Measurements from ENCODE around the gene PRKAR1A.

Gene PRKAR1A

DNA sequence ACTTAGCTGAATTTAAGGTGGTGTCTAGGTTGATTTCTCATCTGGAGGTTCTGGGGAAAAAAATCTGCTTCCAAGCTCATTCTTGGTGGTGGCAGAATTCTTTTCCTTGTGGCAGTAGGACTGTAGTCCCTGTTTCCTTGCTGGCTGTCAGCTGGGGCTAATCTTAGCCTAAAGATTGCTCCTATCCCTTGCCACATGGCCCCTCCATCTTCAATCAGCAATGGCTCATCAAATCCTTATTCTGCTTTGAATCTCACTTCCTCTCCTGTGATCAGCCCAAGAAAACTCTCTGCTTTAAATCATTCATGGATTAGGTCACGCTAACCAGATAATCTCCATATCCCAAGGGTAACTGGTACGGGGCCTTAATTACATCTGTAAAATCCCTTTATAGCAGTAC, 82.3 kb downstream of the PRKAR1A start:
- Histone ChIP-seq H3K27ac (no peak overlapping the region), H3K36me3 (no peaks in the 10 kb centered on the region), H3K4me1 (ENCODE audit: control insufficient read depth in 1 of 2, insufficient read depth in 1 of 2, low read depth in 1 of 2, low read length in 1 of 2) (peaks cover 7 to 8% of the 10 kb centered on the region in 2 experiments), H3K27me3 (peaks cover 90% of the 10 kb centered on the region), H3K9me3 (no peaks in the 10 kb centered on the region), H3K4me3 (ENCODE audit: low read depth in 1 of 2, low read length in 1 of 2) (no peak overlapping the region)
- no peak for TF ChIP-seq CTCF (IDR thresholded peaks at IDR 0.05)

GRCh38 chr17:68595496-68595895, 83.3 kb downstream of the PRKAR1A start:
- H3K4me3 ChIP-seq (ENCODE audit: low read depth in 1 of 2, low read length in 1 of 2) = no peak overlapping the region
- H3K4me1 ChIP-seq (ENCODE audit: control insufficient read depth in 1 of 2, insufficient read depth in 1 of 2, low read depth in 1 of 2, low read length in 1 of 2) = peaks cover 12 to 15% of the 10 kb centered on the region in 2 experiments
- peaks cover 99% of the 10 kb centered on the region for H3K27me3 ChIP-seq
- H3K9me3 ChIP-seq = no peaks in the 10 kb centered on the region
- no peak overlapping the region for H3K27ac ChIP-seq
- no peak for TF ChIP-seq CTCF (IDR thresholded peaks at IDR 0.05)
- H3K36me3 ChIP-seq = no peaks in the 10 kb centered on the region

DNA sequence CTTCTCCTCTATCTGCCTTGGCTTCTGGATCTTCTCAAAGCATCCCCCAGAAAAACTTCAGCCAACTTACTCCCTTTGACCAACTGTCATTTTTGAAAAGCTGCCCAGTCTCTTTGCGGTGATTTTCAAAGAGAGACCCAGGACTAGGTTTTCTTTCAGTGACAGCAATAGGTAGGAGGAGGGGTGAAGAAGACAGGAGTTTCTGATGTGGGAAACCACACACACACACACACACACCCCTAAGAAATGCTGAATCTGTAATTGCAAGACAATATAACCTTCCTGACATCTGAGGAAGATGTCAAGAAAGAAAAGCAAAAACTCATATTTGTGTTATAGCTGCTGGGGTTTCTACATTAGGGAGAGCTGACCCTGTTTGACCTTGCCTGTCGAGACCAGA, 83.8 kb downstream of the PRKAR1A start:
- Histone ChIP-seq H3K36me3 (no peaks in the 10 kb centered on the region), H3K4me3 (ENCODE audit: low read depth in 1 of 2, low read length in 1 of 2) (no peak overlapping the region), H3K27me3 (peaks cover 99% of the 10 kb centered on the region), H3K27ac (no peak overlapping the region), H3K9me3 (no peaks in the 10 kb centered on the region), H3K4me1 (ENCODE audit: control insufficient read depth in 1 of 2, insufficient read depth in 1 of 2, low read depth in 1 of 2, low read length in 1 of 2) (peaks cover 15 to 18% of the 10 kb centered on the region in 2 experiments)
- TF ChIP-seq CTCF (IDR thresholded peaks at IDR 0.05) = no peak

DNA sequence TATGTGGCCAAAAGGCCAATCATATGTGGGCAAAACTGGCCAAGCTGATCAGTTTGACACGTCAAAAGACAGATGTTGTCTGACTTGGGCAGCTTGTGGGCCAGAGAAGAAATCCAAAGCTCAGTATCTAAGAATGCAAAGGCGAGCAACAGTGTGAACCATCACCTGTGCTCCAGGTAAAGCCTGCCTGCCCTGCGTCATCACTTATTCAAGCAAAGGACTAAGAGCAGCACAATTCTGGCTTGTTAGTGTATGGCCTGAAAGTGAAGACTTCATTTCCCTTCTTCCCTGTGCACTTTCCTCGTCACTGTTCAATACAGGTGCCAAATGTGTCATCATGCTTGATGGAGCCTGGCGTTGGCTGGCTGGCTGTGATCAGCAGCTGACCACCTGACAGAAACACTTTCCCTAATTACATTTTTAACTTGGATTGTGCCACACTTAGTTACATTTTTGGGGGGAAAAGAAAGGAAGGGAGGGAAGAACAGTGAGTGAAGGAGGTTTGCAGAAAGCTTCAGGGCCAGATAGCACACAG, 84.2 kb downstream of the PRKAR1A start:
- peaks cover 18 to 20% of the 10 kb centered on the region in 2 experiments for H3K4me1 ChIP-seq (ENCODE audit: control insufficient read depth in 1 of 2, insufficient read depth in 1 of 2, low read depth in 1 of 2, low read length in 1 of 2)
- no peaks in the 10 kb centered on the region for H3K9me3 ChIP-seq
- no peak overlapping the region for H3K27ac ChIP-seq
- TF ChIP-seq CTCF (IDR thresholded peaks at IDR 0.05) = no peak
- no peaks in the 10 kb centered on the region for H3K36me3 ChIP-seq
- H3K27me3 ChIP-seq = peaks cover 99% of the 10 kb centered on the region
- H3K4me3 ChIP-seq (ENCODE audit: low read depth in 1 of 2, low read length in 1 of 2) = no peak overlapping the region

GRCh38 chr17:68598074-68598473, 85.8 kb downstream of the PRKAR1A start:
- Histone ChIP-seq H3K36me3 (no peaks in the 10 kb centered on the region), H3K4me3 (ENCODE audit: low read depth in 1 of 2, low read length in 1 of 2) (no peak overlapping the region), H3K9me3 (no peaks in the 10 kb centered on the region), H3K27ac (no peak overlapping the region), H3K27me3 (peaks cover 99% of the 10 kb centered on the region), H3K4me1 (ENCODE audit: control insufficient read depth in 1 of 2, insufficient read depth in 1 of 2, low read depth in 1 of 2, low read length in 1 of 2) (peaks cover 34 to 36% of the 10 kb centered on the region in 2 experiments)
- no peak for TF ChIP-seq CTCF (IDR thresholded peaks at IDR 0.05)
